Breast epithelium (tissue), 4 donors: ENCODE measurements around the gene SOX30. TPM values are rescaled to one million over a fixed set of nuclear protein-coding genes. Genes with fewer than 3 reads are reported as not detected.

Experiments used
- DNase-seq, 2 donors: peaks; one replicate each; pipeline ENCODE4 v3.0.0-alpha.2; 2019; ENCODE audit warnings: low spot score in 2 of 2
- H3K27ac ChIP-seq, 2 donors: fragments of 200-600 bp; sonication (generic) in 1 of 2; one replicate each; pipeline ENCODE4 v1.5.1; 2016 to 2019; ENCODE audit warnings: mild to moderate bottlenecking in 1 of 2
- H3K27me3 ChIP-seq, 2 donors: fragments of 200-600 bp; sonication (generic) in 1 of 2; one replicate each; pipeline versions ENCODE4 v1.5.1 to v1.6.0; 2017 to 2019; ENCODE audit warnings: control low read depth in 1 of 2, mild to moderate bottlenecking in 1 of 2
- H3K36me3 ChIP-seq: fragments of 200-600 bp; one replicate; pipeline ENCODE4 v1.5.1; 2019
- H3K4me1 ChIP-seq, 2 donors: fragments of 200-600 bp; sonication (generic); one replicate each; pipeline ENCODE4 v1.5.1; 2016 to 2019; ENCODE audit warnings: control low read depth in 1 of 2
- H3K4me3 ChIP-seq, 3 donors: fragments of 200-600 bp; sonication (generic); 1 replicate in 2 of 3; 2 replicates in 1 of 3; pipeline ENCODE4 v1.5.1; 2016 to 2019; ENCODE audit warnings: mild to moderate bottlenecking in 3 of 3, moderate library complexity in 2 of 3
- H3K9me3 ChIP-seq, 2 donors: fragments of 200-600 bp; sonication (generic) in 1 of 2; one replicate each; pipeline ENCODE4 v1.5.1; 2016 to 2019; ENCODE audit warnings: control low read depth in 1 of 2
- CTCF ChIP-seq, 3 donors: fragments of 450-650 bp; IDR thresholded peaks; one replicate each; pipeline ENCODE4 v1.5.1; 2016 to 2017; ENCODE audit warnings: antibody characterized with exemption in 3 of 3, mild to moderate bottlenecking in 3 of 3, moderate library complexity in 3 of 3
- POLR2A ChIP-seq: fragments of 450-650 bp; IDR thresholded peaks from one replicate; pipeline ENCODE4 v1.6.1; 2016; ENCODE audit warnings: antibody characterized with exemption, mild to moderate bottlenecking, moderate library complexity
- POLR2AphosphoS5 ChIP-seq, 3 donors: sonication (generic); formaldehyde crosslinking; IDR thresholded peaks; one replicate each; pipeline ENCODE4 v1.6.1; 2017; ENCODE audit warnings: antibody characterized with exemption in 3 of 3
- intact Hi-C: fragments of 100-400 bp; cut with DNase I; formaldehyde crosslinking; loops from one replicate; pipeline ENCODE4 v1.15.1; 2023; ENCODE audit warnings: low total_unique reads
- total RNA-seq, 3 donors: library from RNA; depleted of rRNA; stranded (reverse); fragments of >200 nt; gene quantifications; one replicate each; pipeline ENCODE4 v1.1.0, GENCODE V29; 2016

Gene SOX30
- total RNA-seq, 3 donors from 2014 or later = 0.16 TPM; not detected in 2

- H3K4me1 ChIP-seq = no peaks in the 10 kb centered on the region
- no peak overlapping the region for H3K27ac ChIP-seq
- H3K36me3 ChIP-seq = no peaks in the 10 kb centered on the region
- intact Hi-C loops = no loop called here
- H3K9me3 ChIP-seq = no peaks in the 10 kb centered on the region
- DNase-seq = no peak
- peaks cover 0 to 8% of the 10 kb centered on the region in 2 donors for H3K27me3 ChIP-seq
- H3K4me3 ChIP-seq = no peak overlapping the region
- TF ChIP-seq POLR2AphosphoS5 (IDR thresholded peaks at IDR 0.05) (no peak), POLR2A (no peak), CTCF (IDR thresholded peaks at IDR 0.05) (no peak)
Measured at GRCh38 chr5:157672976-157673375, 20.7 kb upstream of the SOX30 start.

- Histone ChIP-seq H3K9me3 (no peaks in the 10 kb centered on the region), H3K4me3 (peak overlapping the region; percentile 54 to 68 (median 54)), H3K27me3 (peaks cover 0 to 8% of the 10 kb centered on the region in 2 donors), H3K4me1 (no peaks in the 10 kb centered on the region), H3K36me3 (no peaks in the 10 kb centered on the region), H3K27ac (no peak overlapping the region)
- TF ChIP-seq CTCF (IDR thresholded peaks at IDR 0.05) = no peak
- no peak for TF ChIP-seq POLR2AphosphoS5 (IDR thresholded peaks at IDR 0.05)
- TF ChIP-seq POLR2A = no peak
- intact Hi-C loops = no loop called here
- no peak for DNase-seq
Measured at GRCh38 chr5:157671592-157672330, 19.5 kb upstream of the SOX30 start.

- H3K36me3 ChIP-seq = no peaks in the 10 kb centered on the region
- DNase-seq = no peak
- no peaks in the 10 kb centered on the region for H3K9me3 ChIP-seq
- intact Hi-C loops = no loop called here
- TF ChIP-seq CTCF (IDR thresholded peaks at IDR 0.05) (no peak), POLR2AphosphoS5 (IDR thresholded peaks at IDR 0.05) (no peak), POLR2A (no peak)
- peaks cover 0 to 8% of the 10 kb centered on the region in 2 donors for H3K27me3 ChIP-seq
- no peak within 1 kb of the TSS for H3K27ac ChIP-seq
- peak within 1 kb of the TSS; percentile 54 to 68 (median 54) for H3K4me3 ChIP-seq
- no peaks in the 10 kb centered on the region for H3K4me1 ChIP-seq
Measured at GRCh38 chr5:157670662-157671591, 18.7 kb upstream of the SOX30 start, which contains the start of gene C5orf52. Gene C5orf52, plus strand, starts transcription at chr5:157671533. Its CDS starts 82 bp downstream, at chr5:157671615.

- no peak for DNase-seq
- peaks cover 0 to 8% of the 10 kb centered on the region in 2 donors for H3K27me3 ChIP-seq
- H3K9me3 ChIP-seq = no peaks in the 10 kb centered on the region
- TF ChIP-seq POLR2AphosphoS5 (IDR thresholded peaks at IDR 0.05) (no peak), CTCF (IDR thresholded peaks at IDR 0.05) (no peak), POLR2A (no peak)
- no peaks in the 10 kb centered on the region for H3K36me3 ChIP-seq
- intact Hi-C loops = no loop called here
- no peaks in the 10 kb centered on the region for H3K4me1 ChIP-seq
- no peak overlapping the region for H3K27ac ChIP-seq
- H3K4me3 ChIP-seq = no peak overlapping the region
Measured at GRCh38 chr5:157669701-157670097, 17.5 kb upstream of the SOX30 start.

- peaks cover 0 to 8% of the 10 kb centered on the region in 2 donors for H3K27me3 ChIP-seq
- TF ChIP-seq CTCF (IDR thresholded peaks at IDR 0.05) (no peak), POLR2AphosphoS5 (IDR thresholded peaks at IDR 0.05) (no peak), POLR2A (no peak)
- no peaks in the 10 kb centered on the region for H3K36me3 ChIP-seq
- H3K4me3 ChIP-seq = no peak overlapping the region
- H3K27ac ChIP-seq = no peak overlapping the region
- DNase-seq = no peak
- no peaks in the 10 kb centered on the region for H3K9me3 ChIP-seq
- no peaks in the 10 kb centered on the region for H3K4me1 ChIP-seq
- intact Hi-C loops = no loop called here
Measured at GRCh38 chr5:157668356-157668755, 16.1 kb upstream of the SOX30 start.
